Activated naive CD4-positive, alpha-beta T cell treated with anti-CD3 and anti-CD28 coated beads for 36 hours (primary cell): ENCODE measurements around the gene TPRN. TPM values are rescaled to one million over a fixed set of nuclear protein-coding genes. Genes with fewer than 3 reads are reported as not detected.

Experiments
- CTCF ChIA-PET: fragments of 350-600 bp; sonication (Branson Sonifier 250); formaldehyde crosslinking; loops from one replicate; lab custom pipeline; 2021; ENCODE audit warnings: antibody characterized with exemption; lab: Charles Lee
- DNase-seq: peaks from one replicate; pipeline ENCODE4 v3.0.0-alpha.2; 2020
- H3K27ac Mint-ChIP-seq: one replicate; pipeline ENCODE4 v1.8.0; 2021; ENCODE audit warnings: mild to moderate bottlenecking, mixed read lengths
- H3K27me3 Mint-ChIP-seq: one replicate; pipeline ENCODE4 v1.8.0; 2021; ENCODE audit warnings: low read depth, mixed read lengths
- H3K36me3 Mint-ChIP-seq: one replicate; pipeline ENCODE4 v1.8.0; 2021; ENCODE audit warnings: low read depth, mixed read lengths
- H3K4me1 Mint-ChIP-seq: one replicate; pipeline ENCODE4 v1.8.0; 2021; ENCODE audit warnings: low read depth, mixed read lengths
- H3K4me3 Mint-ChIP-seq: one replicate; pipeline ENCODE4 v1.8.0; 2021; ENCODE audit warnings: mild to moderate bottlenecking, moderate library complexity, mixed read lengths
- H3K9me3 Mint-ChIP-seq: one replicate; pipeline ENCODE4 v1.8.0; 2021; ENCODE audit warnings: mixed read lengths
- intact Hi-C: fragments of 100-400 bp; cut with micrococcal nuclease; formaldehyde crosslinking; loops from one replicate; pipeline ENCODE4 v1.15.1; 2023
- total RNA-seq, 2 experiments: library from RNA; stranded (reverse); gene quantifications; one replicate each; pipeline ENCODE4 v1.2.3, GENCODE V29; 2021

The TPRN gene
- total RNA-seq, 2 experiments from 2014 or later = 2.1 to 2.6 TPM

DNA sequence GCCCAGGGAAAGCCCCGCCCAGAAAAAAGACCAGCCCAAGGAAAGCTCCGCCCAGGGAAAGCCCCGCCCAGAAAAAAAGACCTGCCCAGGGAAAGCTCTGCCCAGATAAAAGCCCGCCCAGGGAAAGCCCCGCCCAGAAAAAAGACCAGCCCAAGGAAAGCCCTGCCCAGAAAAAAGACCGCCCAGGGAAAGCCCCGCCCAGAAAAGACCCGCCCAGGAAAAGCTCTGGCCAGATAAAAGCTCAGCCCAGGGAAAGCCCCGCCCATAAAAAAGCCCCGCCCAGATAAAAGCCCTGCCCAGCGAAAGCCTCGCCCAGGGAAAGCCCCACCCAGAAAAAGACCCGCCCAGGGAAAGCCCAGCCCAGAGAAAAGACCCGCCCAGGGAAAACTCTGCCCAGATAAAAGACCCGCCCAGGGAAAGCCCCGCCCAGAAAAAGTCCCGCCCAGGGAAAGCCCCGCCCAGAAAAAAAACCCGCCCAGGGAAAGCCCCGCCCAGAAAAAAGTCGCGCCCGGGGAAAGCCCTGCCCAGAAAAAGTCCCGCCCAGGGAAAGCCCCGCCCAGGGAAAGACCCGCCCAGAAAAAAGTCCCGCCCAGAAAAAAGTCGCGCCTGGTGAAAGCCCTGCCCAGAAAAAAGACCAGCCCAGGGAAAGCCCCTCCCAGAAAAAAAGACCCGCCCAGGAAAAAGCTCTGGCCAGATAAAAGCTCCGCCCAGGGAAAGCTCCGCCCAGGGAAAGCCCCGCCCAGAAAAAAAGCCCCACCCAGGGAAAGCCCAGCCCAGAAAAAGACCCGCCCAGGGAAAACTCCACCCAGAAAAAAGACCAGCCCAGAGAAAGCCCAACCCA, 49.7 kb downstream of the TPRN start:
- Mint-ChIP-seq H3K27me3 (peaks cover 16% of the 10 kb centered on the region), H3K4me3 (no peak overlapping the region), H3K9me3 (no peaks in the 10 kb centered on the region), H3K36me3 (no peaks in the 10 kb centered on the region), H3K4me1 (peaks cover 7% of the 10 kb centered on the region), H3K27ac (peak overlapping the region; percentile 61)
- intact Hi-C loops = loop anchor here (1.0 to 5.0 kb wide), 7 partner anchors 22 to 301 kb away; partner anchors contain the start of genes MAN1B1, NDOR1, TMEM203 and TUBB4B
- CTCF ChIA-PET = interaction anchor here (0.7 kb wide), 1 partner anchor 33 kb away, joined by 4 read pairs; no protein-coding TSS in a partner anchor
- peak; percentile 89 for DNase-seq

DNA sequence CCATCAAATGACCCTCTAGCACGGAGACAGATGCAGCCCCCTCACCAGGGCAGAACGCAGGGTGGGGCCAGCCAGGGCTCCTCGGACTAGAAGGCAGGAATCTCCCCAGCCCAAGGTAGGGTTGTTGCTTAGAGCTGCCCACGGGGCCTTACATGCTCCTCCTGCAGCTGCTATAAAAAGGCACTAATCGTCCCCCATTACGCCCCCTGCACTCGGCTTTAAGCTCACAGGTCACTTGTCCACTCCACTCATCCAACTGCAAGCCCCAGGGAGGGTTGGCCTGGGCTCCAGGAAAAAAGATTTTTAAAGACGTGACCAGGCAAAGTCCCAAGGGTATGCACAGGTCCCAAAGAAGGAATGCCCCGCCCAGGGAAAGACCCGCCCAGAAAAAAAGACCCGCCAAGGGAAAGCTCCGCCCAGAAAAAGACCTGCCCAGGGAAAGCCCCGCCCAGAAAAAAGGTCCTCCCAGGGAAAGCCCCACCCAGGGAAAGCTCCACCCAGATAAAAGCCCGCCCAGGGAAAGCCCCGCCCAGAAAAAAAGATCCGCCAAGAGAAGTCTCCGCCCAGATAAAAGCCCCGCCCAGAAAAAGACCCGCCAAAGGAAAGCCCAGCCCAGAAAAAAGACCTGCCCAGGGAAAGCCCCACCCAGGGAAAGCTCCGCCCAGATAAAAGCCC, 50.5 kb downstream of the TPRN start:
- Mint-ChIP-seq H3K27me3 (peaks cover 12% of the 10 kb centered on the region), H3K4me1 (peaks cover 7% of the 10 kb centered on the region), H3K27ac (no peak overlapping the region), H3K4me3 (no peak overlapping the region), H3K36me3 (no peaks in the 10 kb centered on the region), H3K9me3 (no peaks in the 10 kb centered on the region)
- CTCF ChIA-PET = interaction anchor here (0.7 kb wide), 1 partner anchor 32 kb away, joined by 4 read pairs; no protein-coding TSS in a partner anchor
- no peak for DNase-seq
- intact Hi-C loops = loop anchor here (2.0 to 5.0 kb wide), 5 partner anchors 21 to 302 kb away; partner anchors contain the start of genes MAN1B1, NDOR1 and TMEM203

DNA sequence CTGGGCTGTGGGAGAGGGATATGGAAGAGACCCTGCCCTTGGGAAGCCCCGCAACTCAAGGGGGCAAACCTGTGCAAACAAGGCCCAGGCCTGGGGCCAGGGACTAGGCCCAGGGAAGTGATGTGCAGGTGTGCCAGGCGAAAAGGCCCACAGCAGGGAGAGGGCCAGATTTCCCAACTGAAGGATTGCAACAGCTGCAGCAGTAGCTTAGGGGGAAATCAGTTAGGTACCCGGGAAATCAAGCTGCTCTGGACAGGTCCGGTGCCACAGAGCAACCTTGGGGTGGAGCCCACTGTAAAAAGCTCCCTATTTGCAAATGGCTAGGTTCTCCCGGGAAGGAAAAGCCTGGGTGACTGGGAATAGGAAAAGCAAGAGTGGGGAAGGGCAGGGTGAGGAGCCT, 51.2 kb downstream of the TPRN start:
- H3K27me3 Mint-ChIP-seq = peaks cover 11% of the 10 kb centered on the region
- H3K36me3 Mint-ChIP-seq = no peaks in the 10 kb centered on the region
- CTCF ChIA-PET = interaction anchor here (0.6 kb wide), 1 partner anchor 115 kb away, joined by 3 read pairs; no protein-coding TSS in a partner anchor
- peaks cover 7% of the 10 kb centered on the region for H3K4me1 Mint-ChIP-seq
- H3K4me3 Mint-ChIP-seq = no peak overlapping the region
- no peaks in the 10 kb centered on the region for H3K9me3 Mint-ChIP-seq
- intact Hi-C loops = no loop called here
- H3K27ac Mint-ChIP-seq = no peak overlapping the region
- no peak for DNase-seq

DNA sequence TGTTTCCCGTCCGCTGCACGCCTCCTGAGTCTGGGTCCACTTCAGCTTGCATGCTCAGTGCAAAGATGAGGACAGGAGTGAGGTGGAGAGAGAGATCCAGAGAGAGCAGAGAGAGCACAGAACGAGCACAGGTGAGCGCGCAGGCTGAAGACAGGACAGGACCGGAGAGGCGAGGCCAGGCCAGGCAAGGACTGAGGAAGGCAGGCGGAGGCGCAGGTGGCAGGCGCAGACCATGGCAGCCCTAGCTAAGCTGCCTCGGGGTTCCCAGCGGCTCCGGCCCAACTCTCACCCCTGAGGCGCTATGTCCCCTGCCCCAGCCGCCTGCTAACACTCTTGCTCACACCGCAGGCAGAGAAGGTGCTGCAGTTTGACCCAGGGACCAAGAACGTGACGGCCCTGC, 51.9 kb downstream of the TPRN start:
- no peak overlapping the region for H3K4me3 Mint-ChIP-seq
- CTCF ChIA-PET = interaction anchor here (0.6 kb wide), 1 partner anchor 114 kb away, joined by 3 read pairs; no protein-coding TSS in a partner anchor
- H3K9me3 Mint-ChIP-seq = no peaks in the 10 kb centered on the region
- intact Hi-C loops = no loop called here
- no peak for DNase-seq
- H3K36me3 Mint-ChIP-seq = no peaks in the 10 kb centered on the region
- peaks cover 15% of the 10 kb centered on the region for H3K27me3 Mint-ChIP-seq
- no peak overlapping the region for H3K27ac Mint-ChIP-seq
- peaks cover 7% of the 10 kb centered on the region for H3K4me1 Mint-ChIP-seq

DNA sequence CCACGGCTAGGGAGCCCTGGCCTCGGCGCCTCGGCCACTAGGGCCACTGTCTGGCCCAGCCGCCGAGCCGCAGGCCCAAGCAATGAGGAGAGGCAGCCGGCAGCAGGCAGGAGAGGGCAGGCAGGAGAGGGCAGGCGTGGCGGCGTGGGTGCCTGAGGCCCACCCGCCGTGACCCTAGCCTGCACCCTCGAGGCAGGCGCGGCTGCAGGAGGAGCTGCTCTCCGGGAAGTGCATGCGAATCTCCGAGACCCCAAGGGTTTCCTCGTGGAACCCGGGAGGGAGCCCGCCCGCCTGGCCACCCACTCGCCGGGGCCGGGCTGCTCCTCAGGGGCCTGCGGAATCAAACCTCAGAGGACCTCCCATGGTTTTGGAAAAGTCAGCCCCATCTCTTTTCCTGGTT, 52.3 kb downstream of the TPRN start:
- peaks cover 7% of the 10 kb centered on the region for H3K4me1 Mint-ChIP-seq
- no peak for DNase-seq
- no peak overlapping the region for H3K27ac Mint-ChIP-seq
- H3K9me3 Mint-ChIP-seq = no peaks in the 10 kb centered on the region
- intact Hi-C loops = no loop called here
- CTCF ChIA-PET = no interaction called here
- H3K4me3 Mint-ChIP-seq = no peak overlapping the region
- peaks cover 18% of the 10 kb centered on the region for H3K27me3 Mint-ChIP-seq
- H3K36me3 Mint-ChIP-seq = no peaks in the 10 kb centered on the region

DNA sequence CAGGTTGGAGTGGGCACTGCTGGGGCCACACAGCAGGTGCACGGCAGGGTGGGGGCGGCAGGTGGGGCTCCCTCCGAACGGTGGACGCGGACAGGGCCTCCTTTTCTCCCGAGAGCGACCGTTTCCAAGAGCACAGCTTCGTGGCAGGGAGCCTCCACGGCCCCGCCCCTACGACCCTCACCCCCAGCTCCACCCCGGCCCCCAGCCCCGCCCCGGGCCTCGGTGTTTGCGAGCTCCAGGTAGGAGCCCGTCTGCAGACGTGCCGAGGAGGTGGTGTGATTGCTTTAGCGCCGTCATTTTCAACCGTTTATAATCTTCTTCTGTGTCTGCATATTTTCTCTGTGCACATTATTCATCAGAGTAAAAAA, 52.8 kb downstream of the TPRN start:
- no peak for DNase-seq
- Mint-ChIP-seq H3K4me3 (no peak overlapping the region), H3K27ac (no peak overlapping the region), H3K36me3 (no peaks in the 10 kb centered on the region), H3K4me1 (peaks cover 7% of the 10 kb centered on the region), H3K27me3 (peaks cover 21% of the 10 kb centered on the region), H3K9me3 (no peaks in the 10 kb centered on the region)
- CTCF ChIA-PET = no interaction called here
- intact Hi-C loops = no loop called here

DNA sequence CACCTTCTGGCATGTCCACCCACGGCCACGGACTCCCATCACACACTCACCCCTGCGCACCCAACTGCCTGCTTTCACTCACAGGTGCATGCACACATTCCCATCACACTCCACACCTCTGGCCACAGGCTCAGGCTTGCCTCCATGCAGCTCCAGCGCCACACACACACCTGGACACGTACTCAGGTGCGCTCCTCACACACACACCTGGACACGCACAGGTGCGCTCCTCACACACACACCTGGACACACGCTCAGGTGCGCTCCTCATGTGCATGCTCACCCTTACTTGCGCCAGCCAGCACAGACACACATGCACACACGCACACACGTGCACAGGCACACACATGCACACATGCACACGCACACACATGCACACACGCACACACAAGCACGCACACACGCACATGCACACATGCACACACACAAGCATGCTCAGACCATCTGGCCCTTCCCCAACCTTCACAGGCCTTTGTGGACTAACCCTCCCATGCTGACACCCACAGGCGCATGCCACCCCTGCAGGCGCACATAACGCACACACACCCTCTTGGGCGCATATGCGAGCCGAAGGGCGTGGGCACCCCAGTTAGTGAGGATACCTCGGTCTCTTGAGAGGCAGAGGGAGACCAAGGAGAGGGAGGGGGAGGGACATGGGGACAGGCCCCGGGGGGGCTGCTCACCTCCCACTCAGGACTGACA, 53.3 kb downstream of the TPRN start:
- Mint-ChIP-seq H3K4me3 (no peak overlapping the region), H3K4me1 (peaks cover 7% of the 10 kb centered on the region), H3K27me3 (peaks cover 23% of the 10 kb centered on the region), H3K27ac (no peak overlapping the region), H3K9me3 (no peaks in the 10 kb centered on the region), H3K36me3 (no peaks in the 10 kb centered on the region)
- DNase-seq = no peak
- intact Hi-C loops = no loop called here
- CTCF ChIA-PET = no interaction called here

DNA sequence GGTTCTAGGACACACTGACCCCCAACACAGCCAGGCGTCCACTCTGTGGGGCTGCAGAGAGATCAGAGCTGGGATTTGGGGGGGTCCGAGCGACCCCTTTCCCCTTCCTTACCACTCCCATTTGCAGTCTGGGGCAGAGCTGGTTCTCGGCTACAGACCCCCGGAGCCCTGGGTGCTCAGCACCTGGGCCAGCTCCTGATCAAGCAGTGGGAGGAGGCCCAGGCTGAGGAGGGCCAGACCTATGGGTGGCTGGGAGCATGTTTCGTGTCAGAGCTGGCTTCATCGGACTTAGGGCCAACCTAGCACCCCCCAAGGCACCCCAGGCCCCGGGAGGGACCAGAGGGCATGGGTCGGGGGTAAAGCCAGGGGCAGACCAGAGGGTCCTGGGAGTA, 54.0 kb downstream of the TPRN start:
- peaks cover 28% of the 10 kb centered on the region for H3K27me3 Mint-ChIP-seq
- no peak for DNase-seq
- intact Hi-C loops = no loop called here
- CTCF ChIA-PET = no interaction called here
- no peak overlapping the region for H3K4me3 Mint-ChIP-seq
- H3K9me3 Mint-ChIP-seq = no peaks in the 10 kb centered on the region
- no peaks in the 10 kb centered on the region for H3K36me3 Mint-ChIP-seq
- no peak overlapping the region for H3K27ac Mint-ChIP-seq
- peaks cover 7% of the 10 kb centered on the region for H3K4me1 Mint-ChIP-seq

DNA sequence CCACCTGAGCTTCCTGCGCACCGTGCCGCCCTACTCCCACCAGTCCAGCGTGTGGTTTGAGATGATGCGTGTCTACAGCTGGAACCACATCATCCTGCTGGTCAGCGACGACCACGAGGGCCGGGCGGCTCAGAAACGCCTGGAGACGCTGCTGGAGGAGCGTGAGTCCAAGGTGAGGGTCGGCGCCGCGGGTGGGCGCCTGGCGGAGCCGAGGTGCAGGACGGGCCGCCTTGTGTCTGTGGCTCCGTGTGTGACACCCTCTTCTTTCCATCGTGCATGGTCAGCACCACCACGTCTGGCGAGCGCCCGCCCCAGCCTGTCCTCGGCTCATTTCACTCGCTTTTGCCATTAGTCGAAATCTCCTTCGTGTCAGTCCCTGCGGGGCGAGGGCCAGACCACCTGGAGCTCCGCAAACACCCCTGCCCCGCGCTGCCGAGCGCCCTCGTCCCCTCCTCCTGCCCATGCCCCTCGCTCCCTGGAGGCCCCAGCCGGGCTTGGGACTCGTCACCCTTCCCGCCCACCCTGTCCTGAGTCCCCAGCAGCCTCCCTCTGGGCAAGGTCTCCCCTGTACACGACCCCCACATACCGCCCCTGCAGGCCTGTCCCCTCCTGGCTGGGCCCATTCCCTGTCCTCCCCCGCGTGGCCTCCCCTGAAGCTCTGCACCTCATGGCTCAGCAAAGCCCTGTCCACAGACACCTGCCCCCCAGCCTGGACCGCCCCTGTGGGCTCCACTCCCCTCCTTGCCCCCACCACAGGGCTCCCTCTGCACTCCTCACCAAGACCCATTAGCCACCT, 54.6 kb downstream of the TPRN start:
- no peak for DNase-seq
- CTCF ChIA-PET = no interaction called here
- Mint-ChIP-seq H3K4me1 (peaks cover 2% of the 10 kb centered on the region), H3K36me3 (no peaks in the 10 kb centered on the region), H3K27me3 (peaks cover 28% of the 10 kb centered on the region), H3K4me3 (no peak overlapping the region), H3K27ac (no peak overlapping the region), H3K9me3 (no peaks in the 10 kb centered on the region)
- intact Hi-C loops = no loop called here

DNA sequence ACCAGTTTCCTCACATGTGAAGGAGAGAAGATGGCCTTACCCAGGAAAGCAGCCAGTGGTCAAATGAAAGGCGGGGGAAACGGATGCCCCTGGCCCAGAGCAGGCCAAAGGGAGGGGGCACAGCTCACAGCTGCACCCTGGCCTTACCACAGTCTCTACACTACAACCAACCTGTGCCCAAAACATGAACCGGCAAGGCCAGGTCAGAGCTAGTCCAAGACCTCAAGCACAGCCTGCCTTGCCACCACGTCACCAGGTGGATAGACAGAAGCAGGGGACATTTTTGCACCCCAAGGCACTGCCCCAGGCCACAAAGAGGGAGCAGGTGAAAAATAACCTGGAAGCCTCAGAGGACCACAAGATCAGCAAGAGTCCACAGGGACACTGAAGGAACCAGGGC, 57.1 kb downstream of the TPRN start:
- peaks cover 2% of the 10 kb centered on the region for H3K4me1 Mint-ChIP-seq
- H3K4me3 Mint-ChIP-seq = no peak overlapping the region
- H3K36me3 Mint-ChIP-seq = no peaks in the 10 kb centered on the region
- no peaks in the 10 kb centered on the region for H3K9me3 Mint-ChIP-seq
- CTCF ChIA-PET = interaction anchor here (1.8 kb wide), 1 partner anchor 93 kb away, joined by 5 read pairs; no protein-coding TSS in a partner anchor
- H3K27me3 Mint-ChIP-seq = peaks cover 45% of the 10 kb centered on the region
- intact Hi-C loops = no loop called here
- DNase-seq = no peak
- no peak overlapping the region for H3K27ac Mint-ChIP-seq

DNA sequence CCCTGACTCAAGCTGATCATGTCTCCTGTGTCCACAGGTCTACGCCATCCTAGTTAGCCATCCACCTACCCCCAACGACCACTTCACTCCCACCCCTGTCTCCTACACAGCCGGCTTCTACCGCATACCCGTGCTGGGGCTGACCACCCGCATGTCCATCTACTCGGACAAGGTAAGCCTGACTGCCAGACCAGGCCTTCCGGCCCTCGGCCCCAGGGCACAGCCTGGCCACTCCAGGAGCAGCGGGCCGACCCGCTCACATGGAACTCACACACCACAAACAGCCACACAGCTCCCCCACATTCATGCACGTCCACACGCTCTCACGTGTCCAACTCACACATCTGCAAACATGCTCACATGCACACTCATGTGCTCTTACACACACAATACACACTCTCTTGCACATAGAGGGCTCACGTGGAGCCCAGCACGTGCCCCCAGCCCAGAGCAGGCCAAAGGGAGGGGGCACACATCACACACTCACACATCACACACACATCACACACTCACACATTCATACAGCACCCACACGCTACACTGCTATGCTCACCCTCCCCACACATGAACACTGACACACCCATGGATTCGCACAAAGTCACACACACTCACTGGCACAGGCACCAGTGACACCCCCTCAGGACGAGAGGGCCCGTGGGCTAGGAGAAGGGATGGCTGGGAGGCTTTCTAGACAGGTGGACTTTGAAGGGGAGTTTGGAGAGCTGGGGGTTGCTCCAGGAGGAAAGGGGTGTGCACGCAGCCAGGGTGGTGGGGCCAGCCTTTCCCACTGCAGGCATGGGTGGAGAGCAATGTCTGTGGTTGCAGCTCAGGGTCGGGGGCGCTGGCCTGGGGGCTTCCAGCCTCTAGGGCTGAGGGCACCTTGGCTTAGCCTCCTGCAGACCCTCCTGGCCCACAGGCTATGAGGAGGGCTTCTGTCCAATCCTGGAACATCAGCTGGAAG, 58.3 kb downstream of the TPRN start:
- peaks cover 52% of the 10 kb centered on the region for H3K27me3 Mint-ChIP-seq
- H3K36me3 Mint-ChIP-seq = no peaks in the 10 kb centered on the region
- intact Hi-C loops = no loop called here
- no peak overlapping the region for H3K27ac Mint-ChIP-seq
- no peaks in the 10 kb centered on the region for H3K9me3 Mint-ChIP-seq
- H3K4me3 Mint-ChIP-seq = no peak overlapping the region
- no peak for DNase-seq
- CTCF ChIA-PET = interaction anchor here (1.8 kb wide), 1 partner anchor 94 kb away, joined by 5 read pairs; no protein-coding TSS in a partner anchor
- H3K4me1 Mint-ChIP-seq = peaks cover 2% of the 10 kb centered on the region
